Cerebellar nuclear complex (tissue), 1 donor: ENCODE measurements around the gene SMAP1.

Experiments used
- DNase-seq, 2 experiments: peaks; one replicate each; lab custom pipeline; 2025; lab: John Stamatoyannopoulos, UW

The SMAP1 gene

GRCh38 chr6:70667711-70668498 is at the start of gene SMAP1:
Gene SMAP1, plus strand, starts transcription at chr6:70667883. Its CDS starts 141 bp downstream, at chr6:70668024.
- DNase-seq = peak; percentile 13 to 71

GRCh38 chr6:70620746-70621145 is 46.9 kb upstream of the SMAP1 start:
- no peak for DNase-seq

- DNase-seq = no peak
Observed at GRCh38 chr6:70622461-70622860, 45.2 kb upstream of the SMAP1 start.

- no peak for DNase-seq
Observed at GRCh38 chr6:70625436-70625835, 42.2 kb upstream of the SMAP1 start.

GRCh38 chr6:70627500-70628254 is 40.0 kb upstream of the SMAP1 start:
- DNase-seq = no peak

- no peak for DNase-seq
Observed at GRCh38 chr6:70629929-70630328, 37.8 kb upstream of the SMAP1 start.

- DNase-seq = no peak
Observed at GRCh38 chr6:70633870-70634269, 33.8 kb upstream of the SMAP1 start.

GRCh38 chr6:70636596-70636995 is 31.1 kb upstream of the SMAP1 start:
- DNase-seq = no peak

GRCh38 chr6:70638468-70638867 is 29.2 kb upstream of the SMAP1 start:
- DNase-seq = no peak

GRCh38 chr6:70651326-70651905 is 16.3 kb upstream of the SMAP1 start:
- no peak for DNase-seq

- no peak for DNase-seq
Observed at GRCh38 chr6:70652216-70652615, 15.5 kb upstream of the SMAP1 start.

GRCh38 chr6:70657706-70658105 is 10.0 kb upstream of the SMAP1 start:
- no peak for DNase-seq

- no peak for DNase-seq
Observed at GRCh38 chr6:70663881-70664466, 3.7 kb upstream of the SMAP1 start.

- DNase-seq = no peak
Observed at GRCh38 chr6:70666706-70667105, 977 bp upstream of the SMAP1 start.

- no peak for DNase-seq
Observed at GRCh38 chr6:70667256-70667710, 400 bp upstream of the SMAP1 start.

- DNase-seq = no peak
Observed at GRCh38 chr6:70668499-70668812, 773 bp downstream of the SMAP1 start.

GRCh38 chr6:70669133-70669532 is 1.4 kb downstream of the SMAP1 start:
- DNase-seq = no peak

GRCh38 chr6:70672549-70672948 is 4.9 kb downstream of the SMAP1 start:
- DNase-seq = no peak

- no peak for DNase-seq
Observed at GRCh38 chr6:70673054-70673453, 5.4 kb downstream of the SMAP1 start.

GRCh38 chr6:70673601-70674000 is 5.9 kb downstream of the SMAP1 start:
- DNase-seq = no peak

GRCh38 chr6:70675822-70676221 is 8.1 kb downstream of the SMAP1 start:
- DNase-seq = no peak

GRCh38 chr6:70676821-70677220 is 9.1 kb downstream of the SMAP1 start:
- DNase-seq = no peak

- DNase-seq = no peak
Observed at GRCh38 chr6:70680396-70680795, 12.7 kb downstream of the SMAP1 start.
